GM18907 (cell line): ENCODE measurements around the gene ZIC2.
"Not testable (repeated sequence)": the region's sequence is repeated elsewhere in the genome, so short reads cannot be mapped to it uniquely, and the experiment has no call there.

Experiments used
- ATAC-seq: cut with Tn5 transposase; IDR thresholded peaks from one replicate; pipeline ENCODE4 v1.9.1; 2021; ENCODE audit warnings: mild to moderate bottlenecking, moderate library complexity; ENCODE audit not compliant: unreplicated experiment

The ZIC2 gene

GRCh38 chr13:99997702-99998214 lies 16.2 kb downstream of the ZIC2 start:
- no peak for ATAC-seq

DNA sequence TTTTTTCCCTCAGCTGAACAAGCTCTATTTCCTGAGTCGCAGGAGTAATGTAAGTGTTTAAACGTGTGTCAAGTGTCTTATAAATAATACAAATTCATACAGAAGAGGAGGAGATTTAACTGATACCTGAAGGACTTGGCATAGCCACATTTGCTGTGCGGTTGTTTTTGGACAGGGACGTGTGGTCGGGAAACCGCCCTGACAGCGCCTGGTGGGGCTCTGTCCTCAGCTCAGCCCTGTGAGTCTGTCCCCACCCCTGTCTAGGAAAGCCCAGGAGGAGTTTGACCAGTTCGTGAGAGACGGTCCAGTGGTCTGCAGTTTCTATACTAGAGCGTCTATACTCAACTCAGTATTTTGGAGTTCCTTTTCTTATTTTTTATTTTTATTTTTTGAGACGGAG lies 16.7 kb downstream of the ZIC2 start:
- no peak for ATAC-seq

DNA sequence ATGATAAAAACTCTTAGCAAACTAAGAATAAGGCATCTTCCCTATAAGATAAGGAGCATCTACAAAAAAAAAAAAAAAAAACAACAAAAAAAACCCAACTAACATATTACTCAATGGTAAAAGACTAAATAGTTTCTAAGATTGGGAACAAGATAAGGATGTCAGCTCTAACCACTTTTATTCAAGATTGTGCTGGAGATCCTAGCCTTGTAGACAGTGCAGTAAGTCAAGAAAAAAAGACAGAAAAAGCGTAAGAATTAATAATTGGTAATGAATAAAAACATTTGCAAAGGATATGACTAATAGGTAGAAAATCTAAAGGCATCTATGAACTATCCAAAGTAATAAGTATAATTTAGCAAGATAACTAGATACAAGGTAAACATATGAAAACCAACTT lies 33.0 kb downstream of the ZIC2 start:
- no peak for ATAC-seq

GRCh38 chr13:100019780-100020356 lies 38.3 kb downstream of the ZIC2 start:
- no peak for ATAC-seq

- ATAC-seq = no peak
Measured at GRCh38 chr13:100022798-100023197, 41.2 kb downstream of the ZIC2 start.

DNA sequence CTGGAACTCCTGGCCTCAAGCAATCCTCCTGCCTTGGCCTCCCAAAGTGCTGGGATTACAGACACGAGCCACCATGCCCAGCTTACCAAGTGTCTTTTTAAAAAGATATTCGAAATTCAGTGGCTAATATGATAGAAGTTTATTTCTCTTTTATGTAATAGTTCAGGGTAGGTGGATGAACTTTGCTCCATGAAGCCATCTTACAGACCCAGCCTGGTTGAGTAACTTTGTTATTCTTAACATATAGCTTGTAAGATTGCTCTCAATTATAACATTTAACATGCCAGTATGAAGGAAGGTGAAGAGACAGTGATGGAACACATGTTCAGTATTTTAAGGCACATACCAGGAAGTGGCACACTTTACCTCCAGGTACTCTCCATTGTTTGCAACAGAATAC lies 42.4 kb downstream of the ZIC2 start:
- no peak for ATAC-seq

GRCh38 chr13:100029933-100030332 lies 48.3 kb downstream of the ZIC2 start:
- no peak for ATAC-seq

DNA sequence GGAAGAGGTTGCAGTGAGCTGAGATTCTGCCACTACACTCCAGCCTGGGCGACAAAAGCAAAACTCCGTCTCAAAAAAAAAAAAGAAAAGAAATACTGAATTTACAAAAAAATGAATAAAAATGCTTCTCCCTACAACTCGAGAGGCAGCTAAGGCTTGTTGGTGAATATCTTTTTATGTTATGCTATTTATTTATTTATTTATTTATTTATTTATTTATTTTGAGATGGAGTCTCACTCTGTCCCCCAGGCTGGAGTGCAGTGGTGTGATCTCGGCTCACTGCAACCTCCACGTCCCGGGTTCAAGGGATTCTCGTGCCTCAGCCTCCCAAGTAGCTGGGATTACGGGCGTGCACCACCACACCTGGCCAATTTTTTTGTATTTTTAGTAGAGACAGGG lies 51.1 kb downstream of the ZIC2 start:
- not testable (repeated sequence) for ATAC-seq

DNA sequence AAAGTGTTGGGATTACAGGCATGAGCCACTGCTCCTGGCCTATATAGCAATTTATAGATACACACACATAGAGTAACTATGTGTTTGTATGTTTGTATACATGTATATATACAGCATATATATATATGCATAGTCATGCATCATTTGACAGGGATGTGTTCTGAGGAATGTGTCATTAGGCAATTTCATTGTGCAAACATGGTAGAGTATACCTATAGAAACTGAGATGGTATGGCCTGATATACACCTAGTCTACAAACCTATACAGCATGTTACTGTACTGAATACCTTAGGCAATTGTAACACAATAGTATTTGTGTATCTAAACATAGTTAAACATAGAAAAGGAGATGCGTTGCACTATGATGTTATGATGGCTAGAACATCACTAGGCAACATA lies 54.4 kb downstream of the ZIC2 start:
- ATAC-seq = no peak
